NCI-H226 (cell line): ENCODE measurements around the gene PMM2.
"Not testable (repeated sequence)": the region's sequence is repeated elsewhere in the genome, so short reads cannot be mapped to it uniquely, and the experiment has no call there.

ENCODE experiments used
- DNase-seq: peaks from one replicate; pipeline ENCODE4 v3.0.0-alpha.2; 2015

The PMM2 gene

DNA sequence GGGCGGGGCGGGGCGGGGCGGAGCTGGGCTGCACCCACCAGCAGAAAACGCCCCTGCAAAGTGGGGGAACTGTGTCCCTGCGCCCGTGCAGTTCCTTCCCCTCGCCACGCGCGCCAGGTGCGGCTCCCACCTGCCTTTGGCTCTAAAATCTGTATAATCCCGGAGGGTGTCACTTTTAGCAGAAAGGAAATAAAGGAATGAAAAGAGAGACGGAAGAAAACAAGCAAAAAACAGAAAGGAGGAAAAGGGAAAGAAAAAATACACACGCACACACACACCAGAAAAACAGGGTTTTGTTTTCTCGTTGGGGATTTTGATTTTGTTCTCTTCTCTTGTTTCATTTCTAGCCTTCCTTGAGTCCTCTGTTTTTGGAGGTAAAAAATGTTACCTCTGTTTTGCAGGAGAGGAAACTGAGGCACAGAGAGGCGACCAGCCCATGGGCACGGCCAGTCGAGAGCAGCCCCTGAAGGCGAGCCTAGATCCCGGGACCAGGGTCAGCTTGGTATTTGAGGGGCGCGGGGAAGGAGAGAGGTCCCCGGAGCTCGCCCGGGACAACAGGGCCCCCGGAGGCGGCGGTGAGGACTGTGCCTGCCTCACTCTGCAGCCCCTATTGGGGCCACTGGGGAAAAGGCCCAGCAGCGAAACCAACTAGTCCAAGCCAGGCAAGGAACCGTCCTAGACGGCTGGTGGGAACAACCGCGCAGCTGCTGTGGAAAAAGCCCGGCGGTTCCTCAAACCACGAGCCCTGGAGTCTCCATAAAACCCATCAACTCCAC, 71.8 kb downstream of the PMM2 start:
- no peak for DNase-seq

DNA sequence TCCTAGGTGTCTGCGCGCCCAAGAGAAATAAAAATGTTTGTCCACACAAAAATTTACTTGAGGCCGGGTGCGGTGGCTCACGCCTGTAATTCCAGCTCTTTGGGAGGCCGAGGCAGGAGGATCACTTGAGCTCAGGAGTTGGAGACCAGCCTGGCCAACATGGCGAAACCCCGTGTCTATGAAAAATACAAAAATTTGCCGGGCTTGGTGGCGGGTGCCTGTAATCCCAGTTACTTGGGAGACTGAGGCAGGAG, 72.3 kb downstream of the PMM2 start:
- not testable (repeated sequence) for DNase-seq

DNA sequence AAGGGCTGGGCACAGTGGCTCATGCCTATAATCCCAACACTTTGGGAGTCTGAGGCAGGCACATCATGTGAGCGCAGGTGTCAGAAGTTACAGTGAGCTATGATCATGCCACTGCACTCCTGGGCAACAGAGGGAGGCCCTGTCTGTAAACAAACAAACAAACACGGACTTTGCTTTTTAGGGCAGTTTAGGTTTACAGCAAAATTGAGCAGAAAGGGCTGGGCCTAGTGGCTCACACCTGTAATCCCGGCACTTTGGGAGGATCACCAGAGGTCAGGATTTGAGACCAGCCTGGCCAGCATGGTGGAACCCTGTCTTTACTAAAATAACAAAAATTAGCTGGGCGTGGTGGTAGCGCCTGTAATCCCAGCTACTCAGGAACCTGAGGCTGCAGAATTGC, 74.4 kb downstream of the PMM2 start:
- no peak for DNase-seq

DNA sequence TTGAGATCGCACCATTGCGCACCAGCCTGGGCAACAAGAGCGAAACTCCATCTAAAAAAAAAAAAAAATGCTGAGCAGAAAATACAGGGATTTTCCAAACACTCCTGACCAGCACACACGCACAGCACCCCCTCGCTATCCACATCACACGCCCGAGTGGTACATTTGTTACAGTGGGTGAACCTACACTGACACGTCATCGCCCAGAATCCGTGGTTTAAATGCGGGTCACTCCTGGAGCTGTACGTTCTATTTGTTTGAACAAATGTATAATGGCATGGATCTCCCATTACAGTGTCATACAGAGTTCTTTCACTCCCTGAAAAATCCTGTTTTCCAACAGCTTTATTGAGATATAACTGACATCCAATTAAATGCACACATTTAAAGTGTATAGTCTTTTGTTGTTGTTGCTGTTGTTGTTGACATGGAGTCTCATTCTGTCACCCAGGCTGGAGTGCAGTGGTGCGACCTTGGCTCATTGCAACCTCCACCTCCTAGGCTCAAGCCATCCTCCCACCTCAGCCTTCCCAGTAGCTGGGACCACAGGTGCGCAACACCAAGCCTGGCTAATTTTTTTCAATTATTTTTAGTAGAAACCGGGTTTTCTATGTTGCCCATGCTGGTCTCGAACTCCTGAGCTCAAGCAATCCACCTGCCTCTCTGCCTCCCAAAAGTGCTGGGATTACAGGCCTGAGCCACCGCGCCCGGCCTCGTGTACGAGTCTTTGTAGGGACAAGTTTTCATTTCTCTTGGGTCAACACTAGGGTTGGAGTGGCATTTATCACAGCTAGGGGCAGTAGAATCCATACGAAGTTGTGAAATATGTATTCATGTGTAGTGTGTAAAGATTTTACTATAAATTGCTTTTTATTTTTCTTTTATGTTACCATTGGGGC, 75.6 kb downstream of the PMM2 start:
- DNase-seq, result no peak

DNA sequence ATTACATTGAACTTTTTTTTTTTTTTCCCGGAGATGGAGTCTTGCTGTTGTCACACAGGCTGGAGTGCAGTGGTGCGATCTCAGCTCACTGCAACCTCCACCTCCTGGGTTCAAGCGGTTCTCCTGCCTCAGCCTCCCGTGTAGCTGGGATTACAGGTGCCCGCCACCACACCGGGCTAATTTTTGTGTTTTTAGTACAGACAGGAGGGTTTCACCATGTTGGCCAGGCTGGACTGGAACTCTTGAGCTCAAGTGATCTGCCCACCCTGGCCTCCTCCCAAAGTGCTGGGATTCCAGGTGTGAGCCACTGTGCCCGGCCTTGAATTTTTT, 76.2 kb downstream of the PMM2 start:
- not testable (repeated sequence) for DNase-seq

DNA sequence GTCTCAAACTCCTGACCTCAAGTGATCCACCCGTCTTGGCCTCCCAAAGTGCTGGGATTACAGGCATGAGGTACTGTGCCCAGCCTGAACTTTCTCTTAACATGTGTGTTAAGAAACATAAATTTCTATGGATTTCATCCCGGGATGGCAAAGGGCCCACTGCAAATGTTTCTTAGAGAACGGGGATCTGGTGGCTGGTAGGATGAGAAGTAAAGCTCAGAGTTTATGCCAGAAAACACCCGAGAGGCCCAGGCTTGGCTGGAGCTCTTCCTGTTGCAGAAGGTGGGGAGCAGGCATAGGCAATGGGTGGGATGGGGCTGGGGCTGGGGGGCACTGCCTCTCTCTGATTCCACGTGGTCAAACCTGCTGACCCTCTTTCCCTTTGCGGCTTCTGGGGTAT, 76.7 kb downstream of the PMM2 start:
- DNase-seq, result no peak

DNA sequence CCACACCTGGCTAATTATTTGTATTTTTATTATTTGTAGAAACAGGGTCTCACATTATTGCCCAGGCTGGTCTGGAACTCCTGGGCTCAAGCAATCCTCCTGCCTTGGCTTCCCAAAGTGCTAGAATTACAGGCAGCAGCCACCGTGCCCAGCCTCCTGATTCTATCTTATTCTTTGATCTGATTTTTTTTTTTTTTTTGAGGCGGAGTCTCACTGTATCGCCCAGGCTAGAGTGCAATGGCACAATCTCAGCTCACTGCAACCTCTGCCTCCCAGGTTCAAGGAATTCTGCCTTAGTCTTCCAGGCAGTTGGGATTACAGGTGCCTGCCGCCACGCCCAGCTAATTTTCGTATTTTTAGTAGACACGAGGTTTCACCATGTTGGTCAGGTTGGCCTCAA, 77.7 kb downstream of the PMM2 start:
- DNase-seq, result not testable (repeated sequence)

DNA sequence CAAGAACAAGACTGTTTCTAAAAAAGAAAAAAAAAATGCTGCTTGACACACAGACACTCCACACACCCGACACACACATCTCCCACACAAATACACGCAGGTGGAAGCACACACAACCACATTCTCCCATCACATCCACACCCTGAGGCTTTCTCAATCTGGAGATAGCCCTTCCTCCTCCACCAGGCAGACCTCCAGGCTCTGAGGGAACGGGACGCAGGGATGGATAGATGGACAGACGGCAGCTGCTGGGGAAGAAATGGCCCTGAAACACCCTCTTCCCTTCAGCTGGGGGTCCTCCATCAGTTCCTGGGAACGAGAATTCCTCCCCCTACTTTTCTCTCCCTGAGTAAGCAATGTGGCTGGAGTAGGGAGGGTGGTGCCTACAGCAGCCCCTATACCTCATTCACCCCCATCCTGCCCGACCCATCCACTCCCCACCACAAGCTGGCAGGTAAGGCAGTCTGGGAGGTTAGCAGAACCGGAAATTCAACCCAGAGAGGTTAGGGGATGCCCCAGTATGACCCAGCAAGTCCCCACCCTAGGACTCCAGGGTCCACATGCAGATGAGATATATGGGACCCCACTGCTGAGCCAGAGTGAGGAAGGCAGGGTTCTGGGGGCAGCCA, 80.4 kb downstream of the PMM2 start:
- DNase-seq, result peak; percentile 51

DNA sequence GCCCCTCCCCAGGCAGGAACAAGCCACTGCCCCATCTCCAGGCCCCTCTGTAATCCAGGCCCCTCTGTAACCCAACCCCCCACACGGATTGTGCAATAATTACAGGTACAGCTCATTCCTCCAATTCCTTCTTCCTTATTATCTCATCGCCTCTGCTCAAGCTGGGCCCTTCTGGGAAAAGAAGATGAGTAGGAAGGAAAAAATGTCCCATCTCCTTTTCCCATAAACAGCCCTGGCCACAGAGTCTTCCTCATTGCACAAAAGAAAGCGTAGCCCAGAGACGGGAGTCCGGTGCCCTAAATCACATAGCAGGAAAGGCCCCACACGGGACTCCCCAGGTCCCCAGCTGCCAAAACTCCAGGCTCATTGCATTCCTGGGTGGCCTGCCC, 80.9 kb downstream of the PMM2 start:
- peak; percentile 87 for DNase-seq

DNA sequence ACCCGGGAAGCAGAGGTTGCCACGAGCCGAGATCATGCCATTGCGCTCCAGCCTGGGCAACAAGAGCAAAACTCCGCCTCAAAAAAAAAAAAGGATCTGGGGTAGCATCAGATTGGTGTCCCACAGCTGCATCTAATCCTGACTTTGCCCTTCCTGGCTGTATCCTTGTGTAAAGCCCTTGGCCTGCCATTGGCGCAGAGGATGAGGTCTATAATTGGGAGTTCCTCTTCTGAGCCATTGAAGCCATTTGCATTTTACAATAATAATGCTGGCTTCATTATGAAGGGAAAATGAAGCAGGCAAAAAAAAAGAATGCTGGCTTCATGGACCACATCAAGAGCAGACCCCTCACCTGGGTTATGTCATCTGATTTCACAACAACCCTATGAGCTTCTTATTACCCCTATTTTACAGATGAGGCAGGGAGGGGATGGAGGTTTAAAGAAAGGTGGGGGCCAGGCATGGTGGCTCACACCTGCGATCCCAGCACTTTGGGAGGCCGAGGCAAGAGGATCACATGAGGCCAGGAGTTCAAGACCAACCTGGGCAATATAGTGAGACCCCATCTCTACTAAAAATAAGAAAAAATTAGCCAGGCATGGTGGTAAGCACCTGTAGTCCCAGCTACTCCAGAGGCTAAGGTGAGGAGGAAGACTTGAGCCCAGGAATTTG, 83.3 kb downstream of the PMM2 start:
- DNase-seq, result no peak

DNA sequence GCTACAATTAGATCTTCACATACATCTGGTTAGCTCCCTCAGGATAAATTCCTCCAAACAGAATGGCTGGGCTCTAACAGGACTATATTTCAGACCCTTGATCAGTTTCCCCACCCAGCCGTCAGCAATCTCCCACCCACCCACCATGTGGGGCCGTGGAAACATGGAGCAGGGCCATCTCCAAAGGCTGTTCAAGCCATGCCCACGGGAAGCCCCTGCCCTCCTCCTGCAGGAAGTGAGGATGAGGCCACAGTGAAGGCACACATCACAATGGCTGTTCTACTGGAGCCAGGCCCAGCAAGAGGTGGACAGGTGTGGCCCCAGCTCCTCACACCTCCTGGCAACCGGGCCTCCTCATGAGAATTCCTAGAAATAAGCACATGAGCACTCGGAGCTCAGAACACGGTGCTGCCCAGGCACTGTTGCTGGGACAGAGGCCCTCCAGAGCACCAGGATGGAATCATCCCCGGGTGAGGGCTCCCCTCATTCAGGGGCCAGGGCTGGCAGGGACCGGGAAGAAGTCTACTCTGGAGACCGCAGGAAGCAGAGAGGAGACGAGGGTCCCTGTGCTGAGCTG, 84.5 kb downstream of the PMM2 start, which contains the start of gene LITAFD:
LITAFD (plus strand) TSS at position 311 of the 577 bp plus-strand sequence. CDS start 2,005 bp downstream, outside the sequence.
- no peak for DNase-seq

DNA sequence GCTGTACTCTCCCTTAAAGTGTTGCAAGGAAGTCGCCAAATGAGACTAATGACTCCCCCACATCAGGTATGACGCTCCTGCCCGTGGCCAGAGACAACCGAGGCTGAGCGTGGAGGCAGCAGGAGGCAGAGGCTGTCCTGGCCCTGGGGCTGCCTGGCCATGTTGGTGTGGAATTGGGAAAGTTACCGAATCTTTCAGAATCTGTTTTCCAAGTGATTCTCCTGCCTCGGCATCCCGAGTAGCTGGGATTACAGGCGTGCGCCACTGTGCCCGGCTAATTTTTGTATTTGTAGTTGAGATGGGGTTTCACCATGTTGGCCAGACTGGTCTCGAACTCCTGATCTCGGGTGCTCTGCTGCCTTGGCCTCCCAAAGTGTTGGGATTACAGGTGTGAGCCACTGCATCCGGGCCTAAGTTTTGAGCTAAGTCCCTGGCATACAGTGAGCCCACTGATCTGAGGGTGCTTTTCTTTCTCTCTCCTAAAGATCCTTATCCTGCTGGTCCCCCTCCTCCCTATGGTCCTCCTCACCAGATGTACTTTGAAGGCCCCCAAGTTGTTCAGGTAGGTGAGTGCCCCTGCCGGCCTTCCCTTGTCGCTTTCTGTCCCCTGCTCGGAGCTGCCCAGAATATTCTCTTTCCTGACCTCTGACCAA, 85.2 kb downstream of the PMM2 start:
- no peak for DNase-seq

DNA sequence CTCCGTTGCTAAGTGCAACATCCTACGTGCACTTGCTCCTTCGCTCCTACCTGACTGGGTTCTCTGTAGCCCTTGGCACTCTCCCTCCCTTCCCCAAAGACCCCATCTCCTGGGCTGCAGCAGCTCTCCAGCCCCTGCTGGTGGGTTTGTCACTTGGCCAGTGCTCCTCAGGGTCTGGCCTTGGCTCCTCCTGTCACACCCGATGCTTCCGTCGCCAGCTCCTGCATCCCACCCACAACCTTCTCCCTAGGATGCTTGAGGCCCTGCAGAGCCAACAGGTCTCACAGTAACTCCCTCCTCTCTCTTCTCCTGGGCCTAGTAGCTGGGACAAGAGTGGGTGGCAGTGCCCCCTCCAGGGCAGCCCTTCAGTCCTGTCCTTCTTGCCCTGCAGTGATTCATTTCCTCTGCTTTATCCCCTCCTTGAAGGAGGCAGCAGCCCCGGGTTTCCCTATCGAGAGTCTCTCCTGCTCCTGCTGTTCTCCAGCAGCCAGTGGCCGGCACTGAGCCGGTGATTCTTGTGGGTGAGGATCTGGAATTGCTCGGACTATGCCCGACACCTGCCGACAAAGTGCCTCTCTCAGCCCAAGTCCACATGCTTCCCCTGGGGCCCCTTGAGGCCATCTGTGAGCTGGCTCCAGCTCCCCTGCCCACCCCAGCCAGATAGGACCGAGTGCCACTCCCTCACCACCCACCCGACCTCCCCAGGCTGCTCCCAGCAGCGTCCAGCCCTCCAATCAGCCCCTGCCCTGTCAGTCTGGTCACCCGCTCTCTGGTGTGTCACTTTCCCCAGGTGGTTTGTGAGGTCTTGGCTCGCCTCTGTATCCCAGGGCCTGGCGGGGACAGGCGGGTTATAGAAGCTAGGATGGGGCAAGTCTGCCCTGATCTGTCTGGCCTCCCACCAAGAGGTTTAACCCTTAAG, 88.3 kb downstream of the PMM2 start:
- DNase-seq, result peak; percentile 8

DNA sequence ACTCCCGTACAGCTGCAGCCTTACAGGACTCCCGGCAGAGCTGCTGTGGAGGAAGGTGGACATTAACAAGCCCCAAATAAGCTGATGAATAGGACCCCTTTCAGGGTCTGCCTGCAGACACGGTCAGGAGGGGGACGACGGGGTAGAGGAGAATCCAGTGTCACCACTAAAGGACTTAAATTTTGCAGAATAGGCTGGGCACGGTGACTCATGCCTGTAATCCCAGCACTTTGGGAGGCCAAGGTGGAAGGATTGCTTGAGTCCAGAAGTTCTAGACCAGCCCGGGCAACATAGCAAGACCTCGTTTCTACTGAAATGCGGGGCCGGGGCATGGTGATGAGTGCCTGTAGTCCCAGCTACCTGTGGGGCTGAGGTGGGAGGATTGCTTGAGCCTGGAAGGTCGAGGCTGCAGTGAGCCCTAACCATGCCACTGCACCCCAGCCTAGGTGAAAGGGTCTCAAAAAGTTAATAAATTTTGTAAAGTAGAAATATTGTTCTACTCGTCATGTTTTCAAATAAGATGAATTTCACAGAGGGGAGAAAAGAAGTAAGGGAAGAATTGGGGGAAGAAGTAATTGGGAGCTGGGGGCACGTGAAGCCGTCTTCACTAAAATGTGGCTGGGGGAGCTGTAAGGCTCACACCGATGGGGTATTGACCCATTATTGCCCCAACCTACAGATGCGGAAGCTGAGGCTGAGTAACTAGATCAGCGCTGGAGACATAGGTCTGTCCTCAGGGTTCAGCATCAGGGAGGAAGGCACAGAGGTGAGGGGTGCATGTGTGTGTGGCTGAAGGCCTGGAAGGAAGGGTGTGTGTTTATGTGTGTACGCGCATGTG, 89.2 kb downstream of the PMM2 start:
- DNase-seq, result no peak

DNA sequence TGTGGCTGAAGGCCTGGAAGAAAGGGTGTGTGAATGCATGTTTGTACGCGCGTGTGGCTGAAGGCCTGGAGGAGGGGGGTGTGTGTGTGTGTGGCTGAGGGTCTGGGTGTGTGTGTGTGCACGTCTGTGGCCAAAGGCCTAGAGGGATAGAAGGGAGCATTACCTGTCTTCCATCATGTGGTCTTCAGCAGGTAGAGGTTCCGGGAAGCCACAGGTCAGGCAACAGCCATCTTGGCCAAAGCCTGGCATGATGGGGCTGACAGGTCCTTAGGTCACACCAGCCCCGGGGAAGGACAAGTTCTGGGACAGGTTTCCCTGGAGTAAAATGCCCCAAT, 89.8 kb downstream of the PMM2 start:
- no peak for DNase-seq

DNA sequence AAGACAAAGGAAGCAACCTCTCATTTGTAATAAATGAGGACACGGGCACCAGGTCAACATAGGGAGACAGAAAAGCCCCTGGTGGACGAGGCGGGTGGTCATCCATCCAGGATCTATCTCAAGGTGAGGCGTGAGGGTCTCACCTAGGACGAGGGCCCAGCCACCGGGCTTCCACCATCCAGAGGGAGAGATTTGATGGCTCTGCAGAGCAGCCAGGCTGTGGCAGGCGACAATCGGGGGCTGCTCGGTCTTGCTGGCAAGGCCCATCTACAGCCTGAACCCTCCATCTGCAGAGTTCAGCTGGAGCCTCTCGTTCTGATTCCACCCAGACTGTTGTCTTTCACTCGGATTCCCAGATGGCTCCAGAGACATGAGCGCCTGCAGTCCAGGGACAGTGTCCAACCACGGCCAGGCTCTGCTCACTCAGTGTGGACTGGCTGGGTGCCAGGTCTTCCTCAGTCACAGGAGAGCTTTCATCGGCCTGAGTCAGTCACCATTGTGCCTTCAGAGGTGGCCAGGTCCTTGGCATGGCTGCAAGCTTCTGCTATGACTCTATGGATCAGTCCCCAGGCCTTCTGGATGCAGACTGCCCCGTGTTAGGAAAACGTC, 90.4 kb downstream of the PMM2 start:
- DNase-seq, result no peak

DNA sequence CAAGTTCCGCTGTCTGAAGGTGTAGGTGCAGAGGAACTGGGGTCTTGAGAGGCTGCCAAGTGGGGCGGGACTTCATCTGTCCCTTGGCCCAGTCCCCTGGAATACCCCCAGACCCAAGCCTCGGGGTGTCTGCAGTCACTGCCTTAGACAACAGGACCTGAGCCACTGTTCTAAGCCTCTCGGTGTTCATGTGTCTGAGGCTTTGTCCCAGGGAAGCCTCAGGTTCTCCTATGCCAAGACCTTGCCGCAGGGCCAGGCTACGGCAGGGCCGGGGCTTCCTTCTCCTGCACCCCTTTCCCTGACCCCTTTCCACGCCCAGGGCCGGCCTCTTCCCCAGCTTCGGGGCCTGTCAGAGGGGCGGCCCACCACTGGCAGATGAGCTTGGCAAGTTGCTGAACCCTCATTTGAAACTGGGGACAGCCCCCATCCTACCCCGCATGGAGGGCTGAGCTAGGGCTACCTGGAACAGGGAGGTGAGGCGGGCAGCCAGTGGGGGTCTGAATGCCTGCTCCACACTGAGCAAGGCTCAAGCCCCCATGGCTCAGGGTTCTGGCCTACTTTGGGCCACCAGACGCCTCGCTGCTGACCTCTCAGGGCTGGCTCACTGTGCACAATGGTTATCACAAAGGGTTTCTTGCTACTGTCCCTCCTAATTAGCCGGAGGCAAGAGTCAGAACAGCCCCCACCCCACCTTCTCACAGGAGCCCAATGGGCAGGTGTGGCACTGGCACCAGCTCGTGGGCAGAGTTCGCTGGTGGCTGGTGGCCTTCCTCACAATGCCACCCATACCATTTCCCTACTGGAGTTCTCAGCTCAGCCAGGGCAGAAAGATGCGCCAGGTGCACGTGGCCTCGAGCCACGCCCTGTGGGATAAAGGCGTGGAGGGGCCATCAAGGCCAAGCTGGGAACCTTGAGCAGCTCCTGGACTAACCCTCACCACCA, 91.6 kb downstream of the PMM2 start:
- DNase-seq, result no peak

DNA sequence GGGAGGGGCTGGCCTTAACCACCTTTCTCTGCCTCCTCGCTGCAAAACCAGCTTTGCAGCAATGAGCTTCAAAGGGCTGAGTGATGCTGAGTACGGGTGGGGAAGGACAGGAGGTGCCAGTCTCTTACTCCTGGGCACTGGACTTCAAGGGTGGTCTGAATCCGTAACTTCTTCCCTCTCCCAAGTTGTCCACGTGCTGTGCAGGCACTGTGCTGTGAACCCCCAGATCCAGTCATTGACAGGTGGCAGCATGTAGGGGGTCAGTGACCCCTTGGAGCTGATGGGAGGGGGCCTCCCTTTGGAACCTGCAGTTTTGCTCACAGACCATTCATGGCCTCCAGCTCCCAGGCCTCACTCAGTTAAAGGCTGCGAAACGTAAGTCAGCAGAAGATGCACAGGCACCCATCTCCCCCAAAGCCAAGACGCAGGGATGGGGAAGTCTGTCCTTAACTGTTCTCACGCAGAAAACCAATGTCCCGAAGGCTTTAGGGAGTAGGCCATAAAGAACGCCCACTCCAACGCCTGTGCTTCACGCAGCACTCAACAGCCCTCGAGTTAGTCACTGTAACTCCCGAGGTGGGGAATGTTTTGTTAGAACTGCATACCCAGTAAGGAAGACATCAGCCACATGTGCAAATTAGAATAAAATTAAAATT, 92.4 kb downstream of the PMM2 start:
- DNase-seq, result no peak
